Activated T-helper 1 cell treated with anti-CD3 and anti-CD28 coated beads, Interleukin-2, amount 50 U/mL, for 16 hours (primary cell): ENCODE results near the gene OSBPL1A.

Experiments used
- DNase-seq, 2 donors: peaks; one replicate each; pipeline ENCODE4 v3.0.0-alpha.2; 2020; ENCODE audit warnings: low read depth in 1 of 2, low spot score in 1 of 2

OSBPL1A gene

GRCh38 chr18:24397694-24398368 lies at the start of gene OSBPL1A:
OSBPL1A (minus strand) TSS chr18:24397824; CDS start chr18:24377533, 20,291 bp downstream.
- peak; percentile 61 to 64 for DNase-seq

- no peak for DNase-seq
These were observed 49.4 kb upstream of the OSBPL1A start for GRCh38 chr18:24446953-24447538.

GRCh38 chr18:24446453-24446852 lies 48.8 kb upstream of the OSBPL1A start:
- no peak for DNase-seq

GRCh38 chr18:24443870-24444269 lies 46.2 kb upstream of the OSBPL1A start:
- DNase-seq = no peak

GRCh38 chr18:24436939-24437338 lies 39.3 kb upstream of the OSBPL1A start:
- no peak for DNase-seq

GRCh38 chr18:24432618-24433017 lies 35.0 kb upstream of the OSBPL1A start:
- DNase-seq = no peak

- no peak for DNase-seq
These were observed 31.6 kb upstream of the OSBPL1A start for GRCh38 chr18:24429188-24429587.

- no peak for DNase-seq
These were observed 31.1 kb upstream of the OSBPL1A start for GRCh38 chr18:24428709-24429108.

- DNase-seq = no peak
These were observed 29.9 kb upstream of the OSBPL1A start for GRCh38 chr18:24427484-24427883.

- DNase-seq = peak; percentile 61 to 67
These were observed 29.0 kb upstream of the OSBPL1A start, which contains the start of gene IMPACT for GRCh38 chr18:24426398-24427294. IMPACT (plus strand) TSS chr18:24426670; CDS start chr18:24426757, 87 bp downstream.

- no peak for DNase-seq
These were observed 28.4 kb upstream of the OSBPL1A start for GRCh38 chr18:24426073-24426397.

- DNase-seq = no peak
These were observed 24.2 kb upstream of the OSBPL1A start for GRCh38 chr18:24421831-24422230.

GRCh38 chr18:24420551-24420950 lies 22.9 kb upstream of the OSBPL1A start:
- DNase-seq = no peak

GRCh38 chr18:24417480-24417879 lies 19.9 kb upstream of the OSBPL1A start:
- DNase-seq = no peak

- no peak for DNase-seq
These were observed 16.9 kb upstream of the OSBPL1A start for GRCh38 chr18:24414349-24415003.

GRCh38 chr18:24413148-24413547 lies 15.5 kb upstream of the OSBPL1A start:
- DNase-seq = no peak

- DNase-seq = no peak
These were observed 10.9 kb upstream of the OSBPL1A start for GRCh38 chr18:24408496-24408895.

- no peak for DNase-seq
These were observed 7.0 kb upstream of the OSBPL1A start for GRCh38 chr18:24404591-24404990.

GRCh38 chr18:24403076-24403475 lies 5.5 kb upstream of the OSBPL1A start:
- no peak for DNase-seq

- no peak for DNase-seq
These were observed 4.7 kb upstream of the OSBPL1A start for GRCh38 chr18:24402209-24402785.

- DNase-seq = no peak
These were observed 3.0 kb upstream of the OSBPL1A start for GRCh38 chr18:24400587-24400986.
